Fibroblast of villous mesenchyme (primary cell): ENCODE results near the gene GRPEL2. TPM values are rescaled to one million over a fixed set of nuclear protein-coding genes. Genes with fewer than 3 reads are reported as not detected.

Experiments used
- DNase-seq: peaks from one replicate; pipeline ENCODE4 v3.0.0-alpha.2; 2010; ENCODE audit warnings: low read depth
- H3K4me3 ChIP-seq: 2 replicates; pipeline ENCODE4 v1.5.1; 2011; ENCODE audit warnings: low read depth, mild to moderate bottlenecking, low read length
- total RNA-seq: library from RNA; depleted of rRNA; stranded (reverse); fragments of >200 nt; gene quantifications from 2 replicates; pipeline ENCODE4 v1.2.3, GENCODE V29; 2012
- TF ChIP-seq, protein P1 (sequence below): IDR thresholded peaks from 2 replicates; pipeline ENCODE4 v1.5.1; 2012; ENCODE audit warnings: low read depth, mild to moderate bottlenecking, low read length; ENCODE audit not compliant: insufficient read depth

GRPEL2 gene
- total RNA-seq, 1 donor = 27.6 TPM

DNA sequence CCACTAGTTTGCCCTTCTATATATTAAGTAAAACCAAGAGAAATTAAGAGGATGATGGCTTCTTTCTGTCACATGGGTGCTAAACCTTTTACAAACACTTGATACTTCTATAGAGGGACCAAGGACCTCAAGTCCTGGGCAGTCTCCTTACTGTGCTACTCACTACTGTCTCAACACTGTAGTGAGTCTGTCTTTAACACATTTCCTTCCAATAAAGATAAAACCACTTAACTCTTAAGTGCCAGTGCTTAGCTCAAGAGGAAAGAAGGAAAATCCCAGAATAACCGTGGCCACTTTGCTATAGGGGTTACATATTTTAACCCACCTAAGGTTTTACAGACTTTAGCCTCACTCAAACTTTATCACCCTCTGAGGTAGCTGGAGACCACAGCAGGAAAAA, 4.4 kb upstream of the GRPEL2 start:
- no peak for DNase-seq
- TF ChIP-seq, protein P1, sequence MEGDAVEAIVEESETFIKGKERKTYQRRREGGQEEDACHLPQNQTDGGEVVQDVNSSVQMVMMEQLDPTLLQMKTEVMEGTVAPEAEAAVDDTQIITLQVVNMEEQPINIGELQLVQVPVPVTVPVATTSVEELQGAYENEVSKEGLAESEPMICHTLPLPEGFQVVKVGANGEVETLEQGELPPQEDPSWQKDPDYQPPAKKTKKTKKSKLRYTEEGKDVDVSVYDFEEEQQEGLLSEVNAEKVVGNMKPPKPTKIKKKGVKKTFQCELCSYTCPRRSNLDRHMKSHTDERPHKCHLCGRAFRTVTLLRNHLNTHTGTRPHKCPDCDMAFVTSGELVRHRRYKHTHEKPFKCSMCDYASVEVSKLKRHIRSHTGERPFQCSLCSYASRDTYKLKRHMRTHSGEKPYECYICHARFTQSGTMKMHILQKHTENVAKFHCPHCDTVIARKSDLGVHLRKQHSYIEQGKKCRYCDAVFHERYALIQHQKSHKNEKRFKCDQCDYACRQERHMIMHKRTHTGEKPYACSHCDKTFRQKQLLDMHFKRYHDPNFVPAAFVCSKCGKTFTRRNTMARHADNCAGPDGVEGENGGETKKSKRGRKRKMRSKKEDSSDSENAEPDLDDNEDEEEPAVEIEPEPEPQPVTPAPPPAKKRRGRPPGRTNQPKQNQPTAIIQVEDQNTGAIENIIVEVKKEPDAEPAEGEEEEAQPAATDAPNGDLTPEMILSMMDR = no peak

DNA sequence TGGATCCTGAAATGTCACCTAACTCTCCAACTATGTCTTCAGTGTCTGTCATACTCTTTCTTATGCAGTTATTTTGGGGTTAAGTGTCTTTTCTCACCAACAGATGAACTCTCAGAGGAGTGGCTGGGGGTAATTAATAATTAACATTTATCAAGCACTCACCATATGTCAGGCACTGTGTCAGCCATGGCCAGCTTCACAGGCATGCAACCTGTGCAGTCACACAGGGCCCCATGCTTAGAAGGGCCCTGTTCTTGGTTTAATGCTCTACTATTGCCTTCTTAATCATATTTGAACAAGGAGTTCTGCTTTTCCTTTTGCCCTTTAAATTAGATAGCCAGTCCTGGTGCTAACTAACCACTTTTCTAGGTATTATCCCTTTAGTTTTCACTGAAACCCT, 3.4 kb upstream of the GRPEL2 start:
- no peak for DNase-seq
- H3K4me3 ChIP-seq = no peak overlapping the region
- TF ChIP-seq, protein P1 = no peak

More for the DNA sequence above, 4.4 kb upstream of the GRPEL2 start:
- no peak overlapping the region for H3K4me3 ChIP-seq

DNA sequence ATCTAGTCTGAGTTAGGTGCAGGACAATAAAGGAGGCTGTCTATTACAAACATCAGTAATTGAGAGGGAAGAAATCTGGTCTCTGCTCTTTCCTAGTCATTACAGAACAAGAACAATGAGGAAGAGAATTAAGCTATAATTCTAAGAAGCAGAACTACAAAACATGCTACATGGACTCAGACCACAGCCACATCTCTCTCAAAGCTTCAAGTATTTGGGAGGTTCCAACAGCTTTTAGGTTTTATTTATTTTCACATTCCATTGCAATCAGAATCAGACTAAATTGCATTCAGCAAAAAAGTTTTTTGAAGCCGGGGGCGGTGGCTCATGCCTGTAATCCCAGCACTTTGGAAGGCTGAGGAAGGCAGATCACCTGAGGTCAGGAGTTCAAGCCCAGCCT, 1.1 kb upstream of the GRPEL2 start:
- TF ChIP-seq, protein P1 = no peak
- no peak for DNase-seq
- no peak overlapping the region for H3K4me3 ChIP-seq

DNA sequence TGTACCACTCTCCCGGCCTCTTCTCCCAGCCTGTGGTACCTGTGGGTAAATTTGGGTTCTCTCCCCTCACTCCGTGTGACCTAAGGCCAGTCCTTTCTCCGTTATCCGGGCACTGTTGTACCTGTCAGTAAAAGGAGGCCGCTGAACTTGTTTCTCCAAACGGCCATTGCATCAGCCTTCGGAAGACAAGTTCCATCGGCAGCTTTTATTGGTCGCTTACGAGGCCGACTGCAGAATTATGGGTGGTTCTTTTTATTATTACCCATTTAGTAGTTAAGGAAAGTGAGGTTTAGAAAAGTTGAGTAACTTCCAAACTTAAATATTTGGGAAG, 558 bp downstream of the GRPEL2 start:
- peak; percentile 61 for DNase-seq
- TF ChIP-seq, protein P1 = no peak

DNA sequence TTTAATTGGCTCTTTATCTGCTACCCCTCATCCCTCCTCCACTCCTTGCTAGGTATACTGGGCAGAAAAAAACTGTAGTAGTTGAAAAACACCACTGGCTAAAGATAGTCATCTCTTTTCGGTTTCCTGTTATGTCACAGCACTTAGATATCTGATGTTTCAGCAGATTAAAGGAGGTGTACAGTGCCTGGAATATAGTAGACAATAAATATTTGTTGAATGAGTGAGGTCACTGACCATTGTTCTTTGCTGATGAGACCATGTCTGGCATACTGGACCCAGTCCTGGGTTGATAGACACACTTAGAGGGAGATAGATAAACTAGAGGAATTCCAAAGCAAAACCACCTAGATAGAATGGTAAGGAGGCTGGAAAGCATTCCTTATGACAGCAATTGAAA, 3.2 kb downstream of the GRPEL2 start:
- no peak overlapping the region for H3K4me3 ChIP-seq
- TF ChIP-seq, protein P1 = no peak
- no peak for DNase-seq

More for the DNA sequence above, 558 bp downstream of the GRPEL2 start:
- H3K4me3 ChIP-seq = peak overlapping the region; percentile 96

DNA sequence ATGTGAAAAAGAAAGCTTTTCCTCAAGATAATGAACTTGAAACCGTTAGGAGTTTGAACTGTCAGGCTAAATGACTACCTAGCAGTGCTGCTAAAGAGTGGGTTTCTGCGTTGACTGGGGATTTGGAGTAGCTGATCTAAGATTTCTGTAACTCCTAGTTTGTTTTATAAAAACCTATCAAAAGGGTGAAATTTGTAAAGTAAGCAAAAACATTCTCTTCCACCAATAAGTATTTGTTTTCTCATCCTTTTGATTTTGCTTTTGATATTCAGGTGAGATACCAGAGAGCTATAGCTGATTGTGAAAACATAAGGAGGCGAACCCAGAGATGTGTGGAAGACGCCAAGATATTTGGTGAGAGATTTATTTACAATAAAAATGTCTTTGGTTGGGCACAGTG, 4.1 kb downstream of the GRPEL2 start:
- TF ChIP-seq, protein P1 = no peak
- no peak for DNase-seq
- no peak overlapping the region for H3K4me3 ChIP-seq

DNA sequence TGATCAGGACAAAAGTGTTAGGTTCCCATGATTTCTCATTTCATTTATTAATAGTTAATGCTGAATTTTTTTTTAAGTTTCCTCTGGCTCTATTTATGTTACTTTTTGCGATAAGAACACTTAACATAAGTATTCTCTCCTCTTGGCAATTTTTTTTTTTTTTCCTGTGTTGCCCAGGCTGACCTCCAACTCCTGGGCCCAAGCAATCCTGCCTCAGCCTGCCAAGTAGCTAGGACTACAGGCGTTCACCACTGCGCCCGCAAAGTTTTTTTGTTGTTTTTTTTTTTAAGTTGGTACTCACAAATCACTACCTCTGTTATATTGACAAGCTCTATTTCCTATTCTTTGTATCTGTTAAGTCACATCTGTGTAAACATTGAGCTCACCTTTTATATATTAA, 6.9 kb downstream of the GRPEL2 start:
- TF ChIP-seq, protein P1 = no peak
- DNase-seq = no peak
- H3K4me3 ChIP-seq = no peak overlapping the region
